ENCODE measurements around the gene BCKDK. TPM values are rescaled to one million over a fixed set of nuclear protein-coding genes. Genes with fewer than 3 reads are reported as not detected.
A peak's percentile ranks its signal among the peaks of the same experiment; 100 is the strongest.

Gene BCKDK
- total RNA-seq, 4 donors from 2014 or later, result 34.5 to 52.5 (median 43.4) TPM

- no peak for TF ChIP-seq CTCF (IDR thresholded peaks at IDR 0.05)
- no peak for DNase-seq (ENCODE audit: low spot score)
- no peak for ATAC-seq (ENCODE audit: low FRiP score)
Observed at GRCh38 chr16:31067342-31067741, 40.8 kb upstream of the BCKDK start.

- no peak for TF ChIP-seq CTCF (IDR thresholded peaks at IDR 0.05)
- no peak for ATAC-seq (ENCODE audit: low FRiP score)
- DNase-seq (ENCODE audit: low spot score), result no peak
Observed at GRCh38 chr16:31071861-31072260, 36.3 kb upstream of the BCKDK start.

- no peak for DNase-seq (ENCODE audit: low spot score)
- no peak for ATAC-seq (ENCODE audit: low FRiP score)
- TF ChIP-seq CTCF (IDR thresholded peaks at IDR 0.05), result no peak
Observed at GRCh38 chr16:31072540-31073141, 35.5 kb upstream of the BCKDK start.

- DNase-seq (ENCODE audit: low spot score), result peak; percentile 77
- no peak for TF ChIP-seq CTCF (IDR thresholded peaks at IDR 0.05)
- peak; percentile 80 for ATAC-seq (ENCODE audit: low FRiP score)
Observed at GRCh38 chr16:31073142-31073969, 34.8 kb upstream of the BCKDK start.

- no peak for TF ChIP-seq CTCF (IDR thresholded peaks at IDR 0.05)
- DNase-seq (ENCODE audit: low spot score) (peak; percentile 90), ATAC-seq (ENCODE audit: low FRiP score) (peak; percentile 93)
Observed at GRCh38 chr16:31073970-31074813, 34.0 kb upstream of the BCKDK start, which contains the start of the genes ZNF646 and ZNF668. ZNF646 (plus strand) TSS chr16:31074422; CDS start chr16:31076325, 1,903 bp downstream. ZNF668 (minus strand) TSS chr16:31074240; CDS start chr16:31064459, 9,781 bp downstream.

- no peak for ATAC-seq (ENCODE audit: low FRiP score)
- no peak for DNase-seq (ENCODE audit: low spot score)
- no peak for TF ChIP-seq CTCF (IDR thresholded peaks at IDR 0.05)
Observed at GRCh38 chr16:31074814-31075183, 33.4 kb upstream of the BCKDK start.
